Peyer's patch (tissue), 4 donors: ENCODE measurements around the gene TM4SF4.

Experiments
- CTCF ChIP-seq, 6 experiments: fragments of 450-650 bp in 4 of 6; fragments of 200-600 bp in 2 of 6; sonication (generic) in 1 of 6; IDR thresholded peaks; one replicate each; pipeline ENCODE4 v1.5.1; 2017 to 2019; ENCODE audit warnings: antibody characterized with exemption in 6 of 6, mild to moderate bottlenecking in 3 of 6, moderate library complexity in 1 of 6
- POLR2A ChIP-seq, 2 donors: fragments of 450-650 bp; IDR thresholded peaks; one replicate each; pipeline ENCODE4 v1.5.1; 2017; ENCODE audit warnings: antibody characterized with exemption in 2 of 2, mild to moderate bottlenecking in 2 of 2, moderate library complexity in 2 of 2

- no peak for TF ChIP-seq POLR2A (IDR thresholded peaks at IDR 0.05)
- TF ChIP-seq CTCF (IDR thresholded peaks at IDR 0.05) = no peak
Measured at GRCh38 chr3:149463921-149464320, 10.6 kb upstream of the TM4SF4 start.
